CD4-positive, CD25-positive, alpha-beta regulatory T cell (primary cell): ENCODE data around the gene OR2T10. TPM values are rescaled to one million over a fixed set of nuclear protein-coding genes. Genes with fewer than 3 reads are reported as not detected.
"Not testable (repeated sequence)": the region's sequence is repeated elsewhere in the genome, so short reads cannot be mapped to it uniquely, and the experiment has no call there.

Source experiments
- ATAC-seq, 2 donors: fragments of 150-1000 bp; cut with Tn5 transposase; one replicate each; pipeline ENCODE4 v1.10.0; 2021; ENCODE audit warnings: low read depth in 2 of 2, moderate number of reproducible peaks in 2 of 2, moderate library complexity in 1 of 2
- DNase-seq, 3 donors: peaks; one replicate each; pipeline versions ENCODE4 v3.0.0 to v3.0.0-alpha.2; 2012 to 2022; ENCODE audit warnings: mixed read lengths in 1 of 3
- H3K27ac ChIP-seq: one replicate; pipeline ENCODE4 v1.7.0; 2013; ENCODE audit warnings: mild to moderate bottlenecking, low read length; ENCODE audit not compliant: insufficient read depth, poor library complexity, severe bottlenecking
- H3K27me3 ChIP-seq: one replicate; pipeline ENCODE4 v1.7.0; 2013; ENCODE audit warnings: low read length; ENCODE audit not compliant: control insufficient read depth, insufficient read depth
- H3K36me3 ChIP-seq: one replicate; pipeline ENCODE4 v1.7.0; 2013; ENCODE audit warnings: mild to moderate bottlenecking, low read length, moderate library complexity; ENCODE audit not compliant: control insufficient read depth, insufficient read depth
- H3K4me1 ChIP-seq: 2 replicates; pipeline ENCODE4 v1.7.0; 2013; ENCODE audit warnings: mild to moderate bottlenecking, low read length; ENCODE audit not compliant: insufficient read depth, control insufficient read depth, poor library complexity, severe bottlenecking
- H3K4me3 ChIP-seq: one replicate; pipeline ENCODE4 v1.7.0; 2013; ENCODE audit warnings: low read depth, mild to moderate bottlenecking, low read length, moderate library complexity
- H3K9me3 ChIP-seq, 2 experiments: 1 replicate in 1 of 2; 2 replicates in 1 of 2; pipeline ENCODE4 v1.7.0; 2013; ENCODE audit warnings: low read length in 2 of 2, mild to moderate bottlenecking in 1 of 2, moderate library complexity in 1 of 2; ENCODE audit not compliant: control insufficient read depth in 2 of 2
- H3K27ac Mint-ChIP-seq, 3 donors: one replicate each; pipeline ENCODE4 v1.8.0; 2020 to 2022; ENCODE audit warnings: mild to moderate bottlenecking in 3 of 3, mixed read lengths in 3 of 3, moderate library complexity in 2 of 3
- H3K27me3 Mint-ChIP-seq: one replicate; pipeline ENCODE4 v1.8.0; 2022; ENCODE audit warnings: mild to moderate bottlenecking, mixed read lengths
- H3K36me3 Mint-ChIP-seq: one replicate; pipeline ENCODE4 v1.8.0; 2020; ENCODE audit warnings: mixed read lengths
- H3K4me1 Mint-ChIP-seq, 4 donors: one replicate each; pipeline ENCODE4 v1.8.0; 2020 to 2022; ENCODE audit warnings: mixed read lengths in 4 of 4, mild to moderate bottlenecking in 1 of 4
- H3K4me3 Mint-ChIP-seq, 4 donors: one replicate each; pipeline ENCODE4 v1.8.0; 2020 to 2022; ENCODE audit warnings: mild to moderate bottlenecking in 4 of 4, mixed read lengths in 4 of 4, moderate library complexity in 3 of 4
- H3K9me3 Mint-ChIP-seq, 7 donors: one replicate each; pipeline ENCODE4 v1.8.0; 2020 to 2022; ENCODE audit warnings: mixed read lengths in 7 of 7, mild to moderate bottlenecking in 3 of 7, moderate library complexity in 2 of 7
- polyA plus RNA-seq, 4 donors: library from polyadenylated mRNA; unstranded; fragments of 300-500 nt; fragmentation: Illumina TruSeq; gene quantifications; one replicate each; pipeline ENCODE4 v1.2.3, GENCODE V29; 2021
- total RNA-seq: library from RNA; stranded (reverse); gene quantifications from one replicate; pipeline ENCODE4 v1.2.3, GENCODE V29; 2022

The OR2T10 gene
- total and polyA plus RNA-seq, 5 donors from 2014 or later, result not detected

- Mint-ChIP-seq H3K27ac (no peak overlapping the region), H3K9me3 (peaks cover 0 to 2% (median 0%) of the 10 kb centered on the region in 7 donors), H3K36me3 (no peaks in the 10 kb centered on the region), H3K4me1 (peaks cover 0 to 7% (median 1%) of the 10 kb centered on the region in 4 donors), H3K27me3 (no peaks in the 10 kb centered on the region), H3K4me3 (no peak overlapping the region)
- Histone ChIP-seq H3K4me3 (no peak overlapping the region), H3K4me1 (no peaks in the 10 kb centered on the region), H3K27ac (no peak overlapping the region), H3K36me3 (no peaks in the 10 kb centered on the region), H3K27me3 (no peaks in the 10 kb centered on the region), H3K9me3 (no peaks in the 10 kb centered on the region)
- no peak for ATAC-seq
- no peak for DNase-seq
Measured at GRCh38 chr1:248592655-248593054, 4.8 kb downstream of the OR2T10 start.

- no peaks in the 10 kb centered on the region for H3K36me3 Mint-ChIP-seq
- no peaks in the 10 kb centered on the region for H3K27me3 Mint-ChIP-seq
- DNase-seq (no peak), ATAC-seq (no peak)
- H3K27me3 ChIP-seq, result no peaks in the 10 kb centered on the region
- H3K27ac Mint-ChIP-seq, result no peak overlapping the region
- no peaks in the 10 kb centered on the region for H3K4me1 ChIP-seq
- no peaks in the 10 kb centered on the region for H3K36me3 ChIP-seq
- no peak overlapping the region for H3K4me3 Mint-ChIP-seq
- H3K9me3 Mint-ChIP-seq, result peaks cover 0 to 2% (median 0%) of the 10 kb centered on the region in 7 donors
- no peaks in the 10 kb centered on the region for H3K9me3 ChIP-seq
- no peak overlapping the region for H3K4me3 ChIP-seq
- H3K27ac ChIP-seq, result no peak overlapping the region
- H3K4me1 Mint-ChIP-seq, result peaks cover 0 to 1% (median 0%) of the 10 kb centered on the region in 4 donors
Measured at GRCh38 chr1:248590055-248590454, 7.4 kb downstream of the OR2T10 start.

- no peaks in the 10 kb centered on the region for H3K36me3 ChIP-seq
- Mint-ChIP-seq H3K9me3 (peaks cover 0 to 1% (median 0%) of the 10 kb centered on the region in 7 donors), H3K27ac (no peak overlapping the region), H3K27me3 (no peaks in the 10 kb centered on the region), H3K4me3 (no peak overlapping the region), H3K4me1 (peaks cover 0 to 2% (median under 1%) of the 10 kb centered on the region in 4 donors), H3K36me3 (no peaks in the 10 kb centered on the region)
- no peaks in the 10 kb centered on the region for H3K27me3 ChIP-seq
- no peaks in the 10 kb centered on the region for H3K4me1 ChIP-seq
- no peak for DNase-seq
- ATAC-seq, result no peak
- no peak overlapping the region for H3K4me3 ChIP-seq
- H3K27ac ChIP-seq, result no peak overlapping the region
- H3K9me3 ChIP-seq, result no peaks in the 10 kb centered on the region
Measured at GRCh38 chr1:248589334-248589733, 8.2 kb downstream of the OR2T10 start.

- Mint-ChIP-seq H3K4me3 (no peak overlapping the region), H3K27me3 (no peaks in the 10 kb centered on the region), H3K9me3 (peaks cover 0 to 1% (median 0%) of the 10 kb centered on the region in 7 donors), H3K36me3 (no peaks in the 10 kb centered on the region), H3K27ac (peak overlapping the region in 1 of 3 donors; percentile 11), H3K4me1 (peaks cover 0 to 2% (median under 1%) of the 10 kb centered on the region in 4 donors)
- ATAC-seq (no peak), DNase-seq (no peak)
- no peak overlapping the region for H3K4me3 ChIP-seq
- H3K27ac ChIP-seq, result no peak overlapping the region
- no peaks in the 10 kb centered on the region for H3K27me3 ChIP-seq
- H3K4me1 ChIP-seq, result no peaks in the 10 kb centered on the region
- no peaks in the 10 kb centered on the region for H3K9me3 ChIP-seq
- no peaks in the 10 kb centered on the region for H3K36me3 ChIP-seq
Measured at GRCh38 chr1:248585266-248585665, 12.2 kb downstream of the OR2T10 start.

- Histone ChIP-seq H3K27ac (no peak overlapping the region), H3K4me1 (no peaks in the 10 kb centered on the region), H3K9me3 (no peaks in the 10 kb centered on the region), H3K36me3 (no peaks in the 10 kb centered on the region), H3K27me3 (no peaks in the 10 kb centered on the region), H3K4me3 (no peak overlapping the region)
- H3K27ac Mint-ChIP-seq, result no peak overlapping the region
- no peaks in the 10 kb centered on the region for H3K4me1 Mint-ChIP-seq
- H3K36me3 Mint-ChIP-seq, result no peaks in the 10 kb centered on the region
- H3K27me3 Mint-ChIP-seq, result no peaks in the 10 kb centered on the region
- H3K9me3 Mint-ChIP-seq, result peaks cover 0 to 7% (median 0%) of the 10 kb centered on the region in 7 donors
- no peak overlapping the region for H3K4me3 Mint-ChIP-seq
- no peak for ATAC-seq
- no peak for DNase-seq
Measured at GRCh38 chr1:248576260-248576980, 21.1 kb downstream of the OR2T10 start.

GRCh38 chr1:248574657-248575056, 22.8 kb downstream of the OR2T10 start, which contains the start of gene OR2T34:
OR2T34 (minus strand) TSS chr1:248574757; CDS start chr1:248574757, 0 bp downstream.
- not testable (repeated sequence) for H3K4me3 Mint-ChIP-seq, H3K27me3 Mint-ChIP-seq, H3K4me1 ChIP-seq, H3K27ac ChIP-seq, DNase-seq, H3K36me3 ChIP-seq, H3K27me3 ChIP-seq, H3K4me1 Mint-ChIP-seq, H3K27ac Mint-ChIP-seq, H3K9me3 ChIP-seq, H3K4me3 ChIP-seq, H3K9me3 Mint-ChIP-seq, ATAC-seq, H3K36me3 Mint-ChIP-seq

- H3K27ac ChIP-seq, DNase-seq, ATAC-seq, H3K4me3 Mint-ChIP-seq, H3K36me3 ChIP-seq, H3K9me3 ChIP-seq, H3K27ac Mint-ChIP-seq, H3K4me3 ChIP-seq, H3K36me3 Mint-ChIP-seq, H3K4me1 ChIP-seq, H3K27me3 ChIP-seq, H3K9me3 Mint-ChIP-seq, H3K27me3 Mint-ChIP-seq: not testable (repeated sequence)
- H3K4me1 Mint-ChIP-seq, result peaks cover 0 to 10% (median 1%) of the 10 kb centered on the region in 4 donors
Measured at GRCh38 chr1:248573856-248574255, 23.6 kb downstream of the OR2T10 start.

GRCh38 chr1:248572049-248572448, 25.5 kb downstream of the OR2T10 start:
- DNase-seq, ATAC-seq: not testable (repeated sequence)

More at GRCh38 chr1:248572049-248572448, 25.5 kb downstream of the OR2T10 start:
- H3K27ac ChIP-seq, H3K36me3 ChIP-seq, H3K4me1 ChIP-seq, H3K36me3 Mint-ChIP-seq, H3K27ac Mint-ChIP-seq, H3K27me3 Mint-ChIP-seq, H3K9me3 Mint-ChIP-seq, H3K27me3 ChIP-seq, H3K4me3 ChIP-seq, H3K9me3 ChIP-seq, H3K4me3 Mint-ChIP-seq: not testable (repeated sequence)
- peaks cover 0 to 13% (median 1%) of the 10 kb centered on the region in 4 donors for H3K4me1 Mint-ChIP-seq
